Urinary bladder (tissue), 4 donors: Measurements from ENCODE around the gene KLHL9. TPM values are rescaled to one million over a fixed set of nuclear protein-coding genes. Genes with fewer than 3 reads are reported as not detected.
"Not testable (repeated sequence)": the region's sequence is repeated elsewhere in the genome, so short reads cannot be mapped to it uniquely, and the experiment has no call there.

Experiments
- DNase-seq: peaks from one replicate; pipeline ENCODE4 v3.0.0-alpha.2; 2015; ENCODE audit errors: extremely low spot score
- H3K27ac ChIP-seq: one replicate; pipeline ENCODE4 v1.5.1; 2013; ENCODE audit warnings: low read depth, mild to moderate bottlenecking, moderate library complexity
- H3K36me3 ChIP-seq: one replicate; pipeline ENCODE4 v1.6.1; 2013; ENCODE audit warnings: mild to moderate bottlenecking, moderate library complexity; ENCODE audit not compliant: insufficient read depth
- H3K4me1 ChIP-seq: one replicate; pipeline ENCODE4 v1.6.1; 2013; ENCODE audit warnings: mild to moderate bottlenecking, moderate library complexity; ENCODE audit not compliant: insufficient read depth
- H3K4me3 ChIP-seq: one replicate; pipeline ENCODE4 v1.5.1; 2013; ENCODE audit warnings: low read depth, low read length
- WGBS: extraction: QIAGEN DNeasy Blood & Tissue Kit; methylation state at CpG from one replicate; pipeline ENCODE4 v1.1.7; 2013; 5-methylcytosine and 5-hydroxymethylcytosine counted together
- polyA plus RNA-seq: library from polyadenylated mRNA; stranded (reverse); fragments of 200-250 nt; gene quantifications from one replicate; pipeline ENCODE4 v1.2.3, GENCODE V29; 2013
- total RNA-seq: library from RNA; depleted of rRNA; stranded (reverse); fragments of >200 nt; gene quantifications from one replicate; pipeline ENCODE4 v1.2.3, GENCODE V29; 2014
- donor health status: healthy with polysubstance abuse.
- donor health status: healthy.

Gene KLHL9, protein sequence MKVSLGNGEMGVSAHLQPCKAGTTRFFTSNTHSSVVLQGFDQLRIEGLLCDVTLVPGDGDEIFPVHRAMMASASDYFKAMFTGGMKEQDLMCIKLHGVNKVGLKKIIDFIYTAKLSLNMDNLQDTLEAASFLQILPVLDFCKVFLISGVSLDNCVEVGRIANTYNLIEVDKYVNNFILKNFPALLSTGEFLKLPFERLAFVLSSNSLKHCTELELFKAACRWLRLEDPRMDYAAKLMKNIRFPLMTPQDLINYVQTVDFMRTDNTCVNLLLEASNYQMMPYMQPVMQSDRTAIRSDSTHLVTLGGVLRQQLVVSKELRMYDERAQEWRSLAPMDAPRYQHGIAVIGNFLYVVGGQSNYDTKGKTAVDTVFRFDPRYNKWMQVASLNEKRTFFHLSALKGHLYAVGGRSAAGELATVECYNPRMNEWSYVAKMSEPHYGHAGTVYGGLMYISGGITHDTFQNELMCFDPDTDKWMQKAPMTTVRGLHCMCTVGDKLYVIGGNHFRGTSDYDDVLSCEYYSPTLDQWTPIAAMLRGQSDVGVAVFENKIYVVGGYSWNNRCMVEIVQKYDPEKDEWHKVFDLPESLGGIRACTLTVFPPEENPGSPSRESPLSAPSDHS
- total RNA-seq: 45.7 TPM
- polyA plus RNA-seq: 15.3 TPM

- under 1% methylated on average over 55 of the region's 55 CpGs for WGBS
- Histone ChIP-seq H3K27ac (peak within 1 kb of the TSS; percentile 96), H3K36me3 (no peaks in the 10 kb centered on the region), H3K4me1 (no peaks in the 10 kb centered on the region), H3K4me3 (peak within 1 kb of the TSS; percentile 67)
- DNase-seq: peak; percentile 86
These were observed at the start of gene KLHL9 for GRCh38 chr9:21334701-21335632. TSS of gene KLHL9 (minus strand) at chr9:21335404. CDS start at chr9:21334859, 545 bp downstream.

- Histone ChIP-seq H3K27ac (no peak overlapping the region), H3K4me3 (no peak overlapping the region), H3K36me3 (no peaks in the 10 kb centered on the region), H3K4me1 (no peaks in the 10 kb centered on the region)
- WGBS: 64% methylated on average over 4 of the region's 4 CpGs
- no peak for DNase-seq
These were observed 48.4 kb upstream of the KLHL9 start for GRCh38 chr9:21383627-21384026.

DNA sequence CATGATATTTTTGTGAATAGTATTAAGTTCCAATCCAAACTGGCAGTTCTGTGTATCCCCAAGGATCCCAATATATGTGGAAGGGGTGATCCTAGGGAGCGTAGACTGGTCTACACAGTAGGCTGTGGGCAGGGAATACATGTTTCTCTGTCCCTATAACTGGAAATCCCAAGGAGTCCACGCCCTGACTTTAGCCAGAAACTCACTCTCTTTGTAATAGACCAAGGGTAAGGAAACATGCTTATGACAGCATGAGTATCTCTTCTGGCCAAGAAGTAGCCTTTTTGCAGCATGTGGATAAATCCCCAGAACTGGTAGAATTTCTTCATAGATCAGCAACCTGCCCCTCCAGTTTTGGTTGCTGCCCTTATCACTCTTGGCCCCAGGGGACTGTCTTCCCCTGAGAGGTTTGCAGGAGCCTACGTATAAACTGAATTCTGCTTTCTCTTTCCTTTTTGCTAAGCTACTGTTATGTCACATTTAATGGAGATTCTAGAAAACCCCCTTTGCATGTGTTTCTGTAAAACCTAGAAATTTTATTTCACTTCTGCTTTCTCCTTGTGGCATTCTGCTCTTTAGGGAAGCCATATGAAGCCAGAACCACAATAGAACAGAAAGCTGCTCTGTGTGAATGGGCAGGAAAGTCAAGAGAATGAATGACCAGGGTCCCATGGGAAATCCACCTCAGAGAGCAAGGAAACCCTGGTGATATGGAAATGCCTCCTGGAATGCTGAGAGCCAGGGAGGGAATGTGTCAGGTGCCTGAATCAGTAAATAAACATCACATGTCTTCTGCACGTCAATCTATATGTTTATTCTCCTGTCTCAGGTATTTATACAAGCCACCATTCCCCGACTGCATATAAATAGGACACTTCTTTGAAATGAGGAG is 46.5 kb upstream of the KLHL9 start:
- WGBS: 44% methylated on average over 5 of the region's 5 CpGs
- DNase-seq: no peak
- no peak overlapping the region for H3K27ac ChIP-seq

GRCh38 chr9:21371467-21371866 is 36.3 kb upstream of the KLHL9 start:
- WGBS: 73% methylated on average over 4 of the region's 4 CpGs
- H3K27ac ChIP-seq, H3K36me3 ChIP-seq, H3K4me3 ChIP-seq, H3K4me1 ChIP-seq, DNase-seq: not testable (repeated sequence)

More for the DNA sequence above, 46.5 kb upstream of the KLHL9 start:
- Histone ChIP-seq H3K36me3 (no peaks in the 10 kb centered on the region), H3K4me3 (no peak overlapping the region), H3K4me1 (no peaks in the 10 kb centered on the region)

DNA sequence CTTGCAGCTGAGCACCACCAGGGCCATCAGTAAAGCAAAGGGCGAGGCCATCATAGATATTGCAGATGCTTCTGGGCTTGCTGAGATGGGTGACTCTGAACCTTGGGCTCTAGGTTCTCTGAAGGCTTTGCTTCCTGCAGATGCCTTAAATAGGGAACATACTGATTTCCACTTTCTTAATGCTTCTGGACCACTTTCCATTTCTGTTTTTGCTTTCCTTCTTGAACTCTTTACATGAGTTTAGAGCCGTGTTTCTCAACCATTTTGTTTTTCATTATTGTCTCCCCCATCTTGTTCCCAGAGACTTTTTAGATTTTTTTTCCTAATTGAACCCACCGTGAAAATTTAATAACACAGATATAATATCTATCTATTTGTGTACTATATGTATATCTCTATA is 32.8 kb upstream of the KLHL9 start, which contains the start of gene IFNA13:
Gene IFNA13 (minus strand): TSS at position 101 of the 400 bp plus-strand sequence. CDS start 47 bp downstream, at position 54.
- Histone ChIP-seq H3K4me3 (no peak within 1 kb of the TSS), H3K4me1 (no peaks in the 10 kb centered on the region), H3K36me3 (no peaks in the 10 kb centered on the region), H3K27ac (no peak within 1 kb of the TSS)
- 88% methylated on average over 3 of the region's 3 CpGs for WGBS
- DNase-seq: no peak

DNA sequence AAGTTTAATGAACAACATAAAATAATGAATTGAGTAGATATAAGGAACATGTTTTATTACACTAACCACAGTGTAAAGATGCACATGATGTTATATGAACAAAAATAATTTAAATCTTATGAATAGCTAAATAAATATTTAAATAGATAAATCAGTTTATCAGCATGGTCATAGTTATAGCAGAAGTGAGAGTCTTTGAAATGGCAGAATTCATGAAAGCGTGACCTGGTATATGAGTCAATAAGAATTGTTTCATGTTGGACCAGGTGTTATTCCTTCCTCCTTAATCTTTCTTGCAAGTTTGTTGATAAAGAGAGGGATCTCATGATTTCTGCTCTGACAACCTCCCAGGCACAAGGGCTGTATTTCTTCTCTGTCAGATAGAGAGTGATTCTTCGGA is 32.0 kb upstream of the KLHL9 start:
- 90% methylated on average over 1 of the region's 2 CpGs for WGBS
- not testable (repeated sequence) for H3K36me3 ChIP-seq, H3K4me1 ChIP-seq, H3K4me3 ChIP-seq, H3K27ac ChIP-seq, DNase-seq

DNA sequence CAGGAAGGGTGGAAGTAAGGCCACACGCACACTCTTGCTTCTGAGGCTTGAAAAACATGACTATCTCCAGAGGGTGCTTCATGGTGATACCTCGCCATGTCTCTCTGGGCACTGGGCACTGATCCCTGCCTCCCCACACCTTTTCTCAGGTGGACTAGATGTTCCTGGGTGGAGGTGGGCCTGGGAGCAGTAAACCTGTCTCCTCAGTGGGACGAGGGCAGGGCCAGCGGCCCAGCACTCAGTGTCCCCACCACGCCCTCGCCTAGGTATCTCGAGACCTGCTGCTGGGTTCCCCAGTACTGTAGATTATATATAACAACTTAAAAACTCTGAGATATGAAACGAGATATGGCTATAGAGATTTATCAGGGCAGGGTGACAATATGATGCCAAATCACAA is 27.1 kb upstream of the KLHL9 start:
- H3K27ac ChIP-seq: no peak overlapping the region
- WGBS: 89% methylated on average over 8 of the region's 8 CpGs
- H3K4me1 ChIP-seq: no peaks in the 10 kb centered on the region
- no peak overlapping the region for H3K4me3 ChIP-seq
- no peak for DNase-seq
- no peaks in the 10 kb centered on the region for H3K36me3 ChIP-seq

GRCh38 chr9:21357479-21358460 is 22.6 kb upstream of the KLHL9 start:
- Histone ChIP-seq H3K4me1 (no peaks in the 10 kb centered on the region), H3K4me3 (no peak overlapping the region), H3K27ac (no peak overlapping the region), H3K36me3 (no peaks in the 10 kb centered on the region)
- no peak for DNase-seq
- 61% methylated on average over 7 of the region's 7 CpGs for WGBS

GRCh38 chr9:21350787-21351186 is 15.6 kb upstream of the KLHL9 start, which contains the start of gene IFNA6:
TSS of gene IFNA6 (minus strand) at chr9:21350887. CDS start at chr9:21350887, 0 bp downstream.
- no peak for DNase-seq
- H3K4me1 ChIP-seq: no peaks in the 10 kb centered on the region
- WGBS: 90% methylated on average over 1 of the region's 1 CpG
- no peak within 1 kb of the TSS for H3K4me3 ChIP-seq
- H3K27ac ChIP-seq: no peak within 1 kb of the TSS
- no peaks in the 10 kb centered on the region for H3K36me3 ChIP-seq

GRCh38 chr9:21348430-21348970 is 13.3 kb upstream of the KLHL9 start:
- Histone ChIP-seq H3K36me3 (no peaks in the 10 kb centered on the region), H3K27ac (no peak overlapping the region), H3K4me1 (no peaks in the 10 kb centered on the region), H3K4me3 (no peak overlapping the region)
- DNase-seq: no peak
- WGBS: 75% methylated on average over 3 of the region's 3 CpGs

DNA sequence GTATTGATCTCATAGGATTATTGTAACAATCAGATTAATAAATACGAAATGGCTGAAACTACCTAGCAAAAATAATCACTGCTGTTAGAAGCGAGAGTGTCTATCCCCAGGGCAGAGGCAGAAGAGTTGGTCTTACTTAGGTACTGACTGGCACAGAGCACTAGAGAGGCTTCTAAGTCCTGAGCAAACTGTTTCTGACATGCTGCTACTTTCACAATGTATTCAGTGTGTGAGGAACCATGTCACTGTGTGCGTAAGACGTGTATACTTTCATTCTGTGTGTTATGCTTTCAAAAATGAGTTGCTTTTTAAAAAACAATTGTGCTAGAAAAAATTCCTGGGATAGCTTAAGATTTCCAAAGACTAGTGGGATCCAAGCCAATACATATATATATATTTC is 5.5 kb upstream of the KLHL9 start:
- no peak for DNase-seq
- Histone ChIP-seq H3K27ac (no peak overlapping the region), H3K36me3 (no peaks in the 10 kb centered on the region), H3K4me1 (no peaks in the 10 kb centered on the region), H3K4me3 (no peak overlapping the region)
- 86% methylated on average over 4 of the region's 4 CpGs for WGBS
